Measurements from ENCODE around the gene TCN2. TPM values are rescaled to one million over a fixed set of nuclear protein-coding genes. Genes with fewer than 3 reads are reported as not detected.

The TCN2 gene
- total RNA-seq, 2 donors from 2014 or later = 0.58 to 1.6 TPM

DNA sequence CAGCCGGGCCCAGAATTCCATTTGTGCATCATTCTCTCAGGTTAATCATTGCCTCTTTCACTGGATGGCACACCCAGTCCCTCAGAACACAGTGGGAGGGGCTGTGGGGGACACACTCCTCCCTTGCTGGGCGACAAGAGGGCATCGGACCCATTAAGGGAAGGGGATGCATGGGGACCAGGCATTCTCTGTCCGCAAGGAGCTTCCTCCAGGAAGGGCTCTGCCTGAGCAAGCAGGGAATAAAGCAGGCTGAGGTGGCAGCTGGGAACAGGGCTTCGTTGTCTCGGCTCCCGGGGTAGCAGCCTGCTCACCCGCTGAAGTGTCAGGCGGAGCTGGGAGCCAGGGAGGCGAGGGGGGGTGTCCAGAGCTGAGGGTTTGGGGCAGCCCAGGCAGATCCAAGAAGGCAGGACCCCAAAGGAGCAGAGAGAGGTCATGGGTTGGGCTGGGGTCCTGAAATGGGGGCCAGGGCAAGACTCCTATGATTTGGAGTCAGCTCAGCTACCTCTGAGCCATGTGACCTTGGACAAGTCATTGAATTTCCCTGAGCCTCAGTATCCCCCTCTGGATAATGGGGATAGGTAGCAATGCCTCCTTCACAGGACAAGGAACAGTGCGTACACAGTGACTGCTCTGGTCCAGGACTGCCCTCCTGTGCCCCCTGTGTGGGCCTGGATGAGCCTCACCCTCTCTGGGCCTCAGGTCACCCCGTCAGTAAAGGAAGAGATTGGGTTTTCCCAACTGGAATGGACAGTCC lies 34.0 kb upstream of the TCN2 start:
- Mint-ChIP-seq H3K36me3 (ENCODE audit: low read depth) (peaks cover 28% of the 10 kb centered on the region), H3K27me3 (no peaks in the 10 kb centered on the region), H3K4me1 (no peaks in the 10 kb centered on the region), H3K9me3 (no peaks in the 10 kb centered on the region), H3K4me3 (no peak overlapping the region), H3K27ac (no peak overlapping the region)
- peak; percentile 7 for ATAC-seq (replicated peaks)

DNA sequence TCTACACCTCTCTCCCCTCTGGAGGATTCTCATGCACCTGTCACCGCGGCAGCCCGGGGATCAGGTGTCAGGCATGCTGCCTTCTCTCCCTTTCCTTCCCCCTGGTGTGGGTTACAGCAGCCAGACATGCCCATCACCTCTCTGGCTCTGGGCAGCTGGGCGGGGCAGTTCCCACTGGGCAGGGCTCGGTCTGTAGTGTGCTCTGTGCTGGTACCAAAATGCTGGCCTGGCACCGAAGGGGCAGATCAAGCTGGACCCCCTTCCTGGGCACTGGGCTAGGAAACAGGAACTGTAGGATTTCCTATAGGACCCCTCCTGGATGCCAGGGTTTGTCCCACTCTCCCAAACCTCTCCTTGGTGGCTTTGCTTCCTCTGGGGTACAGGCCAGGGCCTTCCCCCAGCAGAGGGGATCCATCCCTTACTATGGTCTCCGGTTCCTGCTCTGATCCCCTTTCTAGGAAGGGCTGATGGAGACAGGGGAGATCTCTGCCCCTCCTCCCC lies 33.3 kb upstream of the TCN2 start:
- Mint-ChIP-seq H3K9me3 (no peaks in the 10 kb centered on the region), H3K4me3 (no peak overlapping the region), H3K36me3 (ENCODE audit: low read depth) (peaks cover 34% of the 10 kb centered on the region), H3K4me1 (no peaks in the 10 kb centered on the region), H3K27ac (no peak overlapping the region), H3K27me3 (no peaks in the 10 kb centered on the region)
- ATAC-seq (replicated peaks) = peak; percentile 13

DNA sequence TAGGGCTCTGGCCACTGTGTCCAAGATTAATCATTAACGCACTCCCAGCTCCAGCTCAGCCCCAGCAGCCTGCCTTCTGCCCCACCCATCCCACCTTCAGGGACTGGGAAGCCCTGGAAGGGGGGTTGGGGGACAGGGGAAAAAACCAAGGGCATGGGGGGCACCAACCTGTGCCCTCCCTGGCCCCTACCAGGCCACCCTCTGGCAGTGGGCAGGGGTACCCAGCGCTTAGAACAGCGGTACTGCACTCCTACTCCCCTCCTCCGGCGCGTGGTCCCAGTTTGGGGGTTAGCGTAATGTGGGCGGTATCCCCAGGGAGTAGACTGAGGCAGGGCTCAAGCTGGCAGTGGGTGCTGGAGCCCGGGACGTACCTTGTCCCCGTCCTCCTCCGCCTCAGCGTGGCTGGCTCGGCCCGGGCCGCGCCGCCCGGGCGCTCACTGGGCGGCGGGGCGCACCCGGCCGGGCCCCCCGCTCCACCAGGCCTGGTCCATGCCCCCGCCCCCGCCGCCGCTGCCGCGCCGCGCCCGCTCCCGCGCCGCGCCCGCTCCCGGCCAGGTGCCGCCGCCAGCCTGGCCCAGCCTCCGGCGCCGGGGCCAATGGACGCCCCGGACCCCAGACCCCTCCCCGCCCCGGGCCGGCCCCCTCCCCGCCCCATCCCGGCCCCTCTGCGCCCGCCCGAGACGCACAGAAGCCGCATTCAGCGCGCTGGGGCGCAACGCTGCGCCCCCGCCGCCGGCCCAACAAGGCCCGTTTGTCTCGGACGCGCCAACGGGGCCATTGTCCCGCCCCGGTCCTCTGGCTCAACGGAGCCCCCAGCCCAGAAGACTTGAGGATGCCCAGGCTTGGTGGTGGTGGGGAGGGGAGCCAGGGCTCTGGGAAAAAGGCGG lies 32.6 kb upstream of the TCN2 start, which contains the start of gene GAL3ST1:
GAL3ST1 (minus strand) TSS at position 571 of the 887 bp plus-strand sequence. CDS start 17,273 bp downstream, outside the sequence.
- no peaks in the 10 kb centered on the region for H3K4me1 Mint-ChIP-seq
- peaks cover 41% of the 10 kb centered on the region for H3K36me3 Mint-ChIP-seq (ENCODE audit: low read depth)
- no peak within 1 kb of the TSS for H3K27ac Mint-ChIP-seq
- ATAC-seq (replicated peaks) = no peak
- no peaks in the 10 kb centered on the region for H3K27me3 Mint-ChIP-seq
- H3K4me3 Mint-ChIP-seq = no peak within 1 kb of the TSS
- no peaks in the 10 kb centered on the region for H3K9me3 Mint-ChIP-seq

DNA sequence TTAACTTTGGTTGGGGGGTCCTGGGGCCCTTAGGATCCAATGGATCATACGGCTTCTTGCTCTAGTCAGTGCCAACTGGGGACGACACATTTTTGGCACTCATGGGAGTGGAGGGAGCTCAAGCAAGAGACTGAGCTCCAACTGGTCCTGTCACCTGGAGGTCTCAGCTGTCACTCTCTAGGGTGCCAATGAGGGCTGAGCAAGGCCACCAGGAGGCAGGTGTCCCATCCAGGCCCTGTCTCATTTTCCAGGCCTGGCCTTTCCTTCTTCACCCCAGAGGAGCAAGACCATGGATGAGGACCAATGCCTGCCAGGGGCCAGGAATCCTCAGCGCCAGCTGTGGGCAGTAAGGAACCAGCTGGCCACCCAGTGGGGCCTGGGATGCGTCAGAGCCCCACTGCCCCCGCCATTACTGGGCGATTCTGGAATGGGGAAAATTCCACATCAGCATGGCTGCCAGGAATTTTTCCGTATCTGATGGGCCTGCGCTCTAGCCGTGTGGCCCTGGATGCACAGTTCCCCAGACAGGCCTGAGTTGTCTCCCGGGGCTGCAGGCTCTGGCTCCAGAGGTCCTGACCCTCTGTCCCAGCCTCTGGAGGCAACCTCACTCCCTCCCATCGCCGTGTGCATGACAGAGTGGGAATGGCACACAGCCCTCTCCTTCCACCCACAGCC lies 31.8 kb upstream of the TCN2 start:
- H3K4me3 Mint-ChIP-seq = no peak overlapping the region
- ATAC-seq (replicated peaks) = no peak

DNA sequence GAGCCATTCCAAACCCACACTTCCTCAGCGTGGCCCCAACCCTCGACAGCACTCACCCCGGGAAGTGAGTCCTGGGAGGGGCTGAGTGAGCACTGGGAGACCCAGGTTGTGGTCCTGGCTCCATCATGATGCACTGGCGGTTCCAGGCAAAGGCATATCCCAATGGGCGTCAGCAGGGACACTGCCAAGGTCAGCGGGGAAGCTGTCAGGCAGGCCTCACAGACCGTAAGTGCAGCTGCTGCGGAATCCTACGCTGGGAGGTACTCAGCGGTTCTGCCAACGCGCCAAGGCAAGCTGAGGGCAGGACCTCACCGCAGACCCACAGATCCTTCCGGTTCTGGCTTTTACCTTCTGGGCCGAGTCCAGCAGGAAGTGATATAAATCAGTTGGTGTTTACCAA lies 31.1 kb upstream of the TCN2 start:
- Mint-ChIP-seq H3K27me3 (no peaks in the 10 kb centered on the region), H3K9me3 (no peaks in the 10 kb centered on the region), H3K4me3 (no peak overlapping the region), H3K27ac (no peak overlapping the region), H3K36me3 (ENCODE audit: low read depth) (peaks cover 57% of the 10 kb centered on the region), H3K4me1 (no peaks in the 10 kb centered on the region)
- ATAC-seq (replicated peaks) = no peak

More for the DNA sequence above, 31.8 kb upstream of the TCN2 start:
- Mint-ChIP-seq H3K27ac (no peak overlapping the region), H3K27me3 (no peaks in the 10 kb centered on the region), H3K36me3 (ENCODE audit: low read depth) (peaks cover 49% of the 10 kb centered on the region), H3K9me3 (no peaks in the 10 kb centered on the region), H3K4me1 (no peaks in the 10 kb centered on the region)

DNA sequence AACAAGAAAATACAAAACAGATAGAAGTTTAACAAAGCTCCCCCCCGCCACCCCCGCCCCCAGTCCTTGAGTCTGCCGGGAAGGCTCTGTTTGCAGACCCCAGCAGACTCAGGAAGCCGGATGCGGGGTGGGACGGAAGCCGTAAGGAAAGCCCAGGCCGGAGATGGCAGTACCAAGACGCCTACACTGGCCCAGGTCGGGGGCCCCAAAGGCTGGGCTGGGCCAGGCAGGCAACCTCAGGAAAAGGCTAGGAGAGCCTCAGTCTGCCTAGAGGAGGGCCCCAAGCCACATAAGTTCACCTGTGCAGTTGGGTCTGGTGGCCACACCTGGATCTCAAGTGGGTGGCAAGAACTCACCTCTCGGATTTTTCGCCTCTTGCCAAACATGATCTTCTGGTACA lies 28.5 kb upstream of the TCN2 start:
- Mint-ChIP-seq H3K27ac (no peak overlapping the region), H3K36me3 (ENCODE audit: low read depth) (peaks cover 83% of the 10 kb centered on the region), H3K27me3 (no peaks in the 10 kb centered on the region), H3K4me1 (no peaks in the 10 kb centered on the region), H3K9me3 (no peaks in the 10 kb centered on the region), H3K4me3 (no peak overlapping the region)
- no peak for ATAC-seq (replicated peaks)

DNA sequence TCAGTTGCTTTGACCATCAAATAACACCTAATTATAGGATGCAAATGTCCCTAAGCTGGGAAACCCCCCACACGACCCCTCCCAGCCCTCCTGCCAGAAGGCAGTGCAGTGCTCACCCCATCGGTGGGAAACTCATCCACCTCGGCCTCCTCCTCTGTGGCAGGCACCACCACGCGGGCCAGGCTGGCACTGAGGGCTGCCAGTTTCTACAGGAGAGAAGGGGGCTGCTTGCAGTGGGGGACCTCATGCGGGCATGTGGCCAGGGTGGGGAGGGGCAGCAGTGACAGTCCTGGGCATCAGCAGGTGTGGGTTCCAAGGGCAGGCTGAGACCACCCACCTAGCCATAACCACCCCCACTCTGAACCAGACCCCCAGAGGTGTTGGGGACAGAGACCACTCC lies 26.1 kb upstream of the TCN2 start:
- no peaks in the 10 kb centered on the region for H3K4me1 Mint-ChIP-seq
- H3K36me3 Mint-ChIP-seq (ENCODE audit: low read depth) = peaks cover 100% of the 10 kb centered on the region
- no peak overlapping the region for H3K27ac Mint-ChIP-seq
- no peak overlapping the region for H3K4me3 Mint-ChIP-seq
- no peaks in the 10 kb centered on the region for H3K27me3 Mint-ChIP-seq
- no peak for ATAC-seq (replicated peaks)
- H3K9me3 Mint-ChIP-seq = no peaks in the 10 kb centered on the region

DNA sequence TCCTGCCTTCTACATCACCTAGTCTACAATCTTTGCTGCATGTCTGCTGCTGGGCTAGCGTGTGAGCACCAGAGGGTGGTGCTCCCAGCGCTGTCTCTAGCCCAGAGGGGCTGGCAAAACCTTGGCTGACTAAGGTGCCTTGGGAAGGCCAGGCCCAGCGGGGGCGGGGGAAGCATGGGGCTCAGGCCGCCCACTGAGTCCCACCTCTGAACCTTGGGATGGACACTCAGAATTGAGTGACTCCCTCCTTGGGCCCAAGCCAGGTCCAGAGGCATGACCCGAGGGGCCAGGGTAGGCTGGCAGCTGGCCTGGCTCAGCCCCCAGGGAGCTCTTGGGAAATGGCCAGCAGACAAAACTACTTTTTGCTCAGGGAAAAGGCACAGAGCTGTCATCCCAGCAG lies 24.9 kb upstream of the TCN2 start:
- peaks cover 100% of the 10 kb centered on the region for H3K36me3 Mint-ChIP-seq (ENCODE audit: low read depth)
- H3K9me3 Mint-ChIP-seq = no peaks in the 10 kb centered on the region
- no peaks in the 10 kb centered on the region for H3K4me1 Mint-ChIP-seq
- no peaks in the 10 kb centered on the region for H3K27me3 Mint-ChIP-seq
- no peak overlapping the region for H3K27ac Mint-ChIP-seq
- no peak overlapping the region for H3K4me3 Mint-ChIP-seq
- ATAC-seq (replicated peaks) = no peak

DNA sequence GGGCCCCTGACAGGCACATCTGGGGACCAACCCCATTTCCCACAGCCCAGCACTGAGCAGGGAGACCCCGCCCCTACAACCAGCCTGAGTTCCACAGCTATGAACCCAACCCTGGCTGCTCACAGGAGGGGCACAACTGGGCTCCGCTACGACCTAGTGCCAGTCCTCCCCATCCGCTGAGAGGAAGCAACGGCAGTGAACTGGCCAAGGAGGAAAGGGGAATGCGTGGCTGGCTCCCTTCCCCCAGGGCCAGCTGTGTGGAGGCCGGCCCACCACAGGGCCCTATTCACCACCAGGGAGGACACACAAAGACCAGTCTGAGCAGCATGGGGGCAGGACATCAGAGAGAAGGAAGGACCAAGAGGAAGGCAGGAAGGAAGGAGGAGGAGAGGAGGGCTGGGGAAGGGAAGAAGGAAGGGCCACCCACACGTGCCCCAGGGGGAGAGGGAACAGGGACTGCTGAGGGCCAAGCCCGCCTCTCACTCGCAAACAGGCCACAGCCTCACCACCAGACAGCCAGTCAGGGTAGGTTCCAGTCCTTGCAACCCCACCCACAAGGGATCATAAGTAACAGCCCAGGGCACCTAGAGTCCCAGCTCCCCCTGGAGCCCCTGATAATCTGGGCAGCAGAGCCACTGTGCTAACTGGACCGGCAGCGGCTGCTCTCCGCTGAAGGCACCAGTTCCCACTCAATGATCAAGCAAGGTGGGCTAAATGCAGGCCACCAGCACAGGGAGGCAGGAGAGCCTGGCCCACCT lies 24.0 kb upstream of the TCN2 start:
- no peak overlapping the region for H3K4me3 Mint-ChIP-seq
- H3K27me3 Mint-ChIP-seq = no peaks in the 10 kb centered on the region
- H3K4me1 Mint-ChIP-seq = no peaks in the 10 kb centered on the region
- no peaks in the 10 kb centered on the region for H3K9me3 Mint-ChIP-seq
- no peak for ATAC-seq (replicated peaks)
- no peak overlapping the region for H3K27ac Mint-ChIP-seq
- H3K36me3 Mint-ChIP-seq (ENCODE audit: low read depth) = peaks cover 100% of the 10 kb centered on the region

DNA sequence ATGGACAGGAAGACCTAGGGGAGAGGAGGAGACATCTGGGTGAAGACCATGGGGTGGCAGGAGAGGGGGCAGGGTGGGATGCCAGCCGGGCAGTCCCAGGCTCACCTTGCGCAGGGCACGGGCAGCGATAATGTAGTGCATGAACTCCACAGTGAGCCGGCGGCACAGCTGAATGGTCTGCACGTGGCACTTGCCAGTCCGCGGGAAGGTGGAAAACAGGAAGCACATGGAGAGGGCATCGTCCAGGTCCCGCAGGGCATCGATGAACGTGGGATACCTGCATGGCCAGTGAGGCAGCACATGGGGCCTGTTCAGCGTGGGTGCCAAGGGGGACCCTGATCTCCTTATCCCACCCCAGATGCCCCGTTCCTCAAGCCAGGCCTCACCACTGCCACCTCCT lies 22.5 kb upstream of the TCN2 start:
- ATAC-seq (replicated peaks) = no peak
- H3K4me1 Mint-ChIP-seq = no peaks in the 10 kb centered on the region
- no peak overlapping the region for H3K27ac Mint-ChIP-seq
- no peaks in the 10 kb centered on the region for H3K27me3 Mint-ChIP-seq
- H3K36me3 Mint-ChIP-seq (ENCODE audit: low read depth) = peaks cover 100% of the 10 kb centered on the region
- H3K9me3 Mint-ChIP-seq = no peaks in the 10 kb centered on the region
- no peak overlapping the region for H3K4me3 Mint-ChIP-seq

DNA sequence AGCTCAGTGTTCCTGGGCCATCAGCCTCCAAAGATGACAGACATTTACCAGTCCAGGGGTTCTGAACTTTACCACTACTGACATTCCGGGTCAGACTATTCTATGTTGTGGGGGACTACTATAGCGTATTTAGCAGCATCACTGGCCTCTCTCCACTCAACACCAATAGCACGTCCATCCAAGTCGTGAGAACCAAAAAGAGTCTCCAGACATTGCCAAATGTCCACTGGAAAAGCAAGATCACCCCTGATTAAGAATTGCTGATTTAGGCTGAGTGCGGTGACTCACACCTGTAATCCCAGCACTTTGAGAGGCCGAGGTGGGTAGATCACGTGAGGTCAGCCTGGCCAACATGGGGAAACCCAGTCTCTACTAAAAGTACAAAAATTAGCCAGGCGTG lies 20.6 kb upstream of the TCN2 start:
- Mint-ChIP-seq H3K4me1 (no peaks in the 10 kb centered on the region), H3K27me3 (no peaks in the 10 kb centered on the region), H3K27ac (no peak overlapping the region), H3K9me3 (no peaks in the 10 kb centered on the region), H3K4me3 (no peak overlapping the region), H3K36me3 (ENCODE audit: low read depth) (peaks cover 89% of the 10 kb centered on the region)
- no peak for ATAC-seq (replicated peaks)

DNA sequence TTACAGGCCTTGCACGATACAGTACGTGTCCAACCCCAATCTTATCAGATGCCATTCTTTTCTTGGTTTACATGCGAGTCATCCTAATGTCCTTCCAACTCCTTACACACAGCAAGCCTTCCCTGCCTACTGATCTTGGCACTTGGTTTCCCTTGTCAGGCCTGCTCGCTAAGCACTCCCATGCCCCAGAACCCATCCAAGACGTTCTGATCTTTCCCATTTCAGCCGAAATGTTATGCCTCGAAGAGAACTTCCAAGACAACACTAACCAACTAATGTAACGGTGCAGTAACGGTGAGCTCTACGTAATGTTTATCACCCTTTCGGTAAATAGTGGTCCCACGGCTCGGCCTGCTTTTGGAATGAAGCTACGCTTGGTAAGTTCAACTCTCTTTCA lies 15.8 kb upstream of the TCN2 start:
- no peaks in the 10 kb centered on the region for H3K4me1 Mint-ChIP-seq
- ATAC-seq (replicated peaks) = no peak
- H3K36me3 Mint-ChIP-seq (ENCODE audit: low read depth) = peaks cover 42% of the 10 kb centered on the region
- H3K4me3 Mint-ChIP-seq = no peak overlapping the region
- no peaks in the 10 kb centered on the region for H3K9me3 Mint-ChIP-seq
- no peak overlapping the region for H3K27ac Mint-ChIP-seq
- H3K27me3 Mint-ChIP-seq = no peaks in the 10 kb centered on the region

DNA sequence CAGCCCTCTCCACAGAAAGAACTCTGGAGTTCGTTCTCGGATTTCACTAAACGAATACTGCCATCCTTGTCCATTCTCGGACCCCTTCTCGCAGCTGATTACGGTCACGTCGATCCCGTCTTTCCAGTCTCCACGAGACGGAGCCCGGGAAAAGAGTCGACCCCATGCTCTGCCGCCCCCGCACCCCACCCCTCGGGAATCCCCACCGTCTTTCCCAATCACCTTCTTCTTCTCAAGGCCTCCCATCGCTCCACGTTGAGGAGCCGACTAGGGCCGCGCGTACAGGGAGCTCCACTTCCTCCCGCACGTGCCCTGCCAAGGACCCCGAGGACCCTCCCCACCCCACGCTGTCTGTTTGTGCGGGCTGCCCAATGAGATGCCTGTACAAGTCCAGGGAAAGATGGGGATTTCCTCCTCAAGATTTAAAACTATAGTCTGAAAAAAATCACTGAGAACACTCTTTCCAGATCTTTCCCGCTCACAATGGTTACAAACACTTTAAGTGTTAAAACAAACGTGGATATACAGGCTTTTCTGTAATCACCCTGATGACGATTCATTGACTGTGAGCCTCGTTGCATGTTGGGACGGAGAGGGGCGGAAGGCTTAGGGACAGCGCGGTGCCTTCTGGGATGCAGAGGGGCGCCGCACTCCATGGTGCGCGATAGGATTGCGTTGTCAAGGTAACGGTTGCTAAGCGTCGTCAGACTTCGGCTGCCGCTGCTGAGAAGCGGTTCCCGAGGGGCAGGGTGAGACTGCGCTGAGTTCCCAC lies 15.2 kb upstream of the TCN2 start, which contains the start of gene PES1:
PES1 (minus strand) TSS at position 323 of the 772 bp plus-strand sequence; CDS start at position 246, 77 bp downstream.
- Mint-ChIP-seq H3K4me3 (no peak within 1 kb of the TSS), H3K36me3 (ENCODE audit: low read depth) (peaks cover 36% of the 10 kb centered on the region), H3K9me3 (no peaks in the 10 kb centered on the region), H3K27me3 (no peaks in the 10 kb centered on the region), H3K27ac (no peak within 1 kb of the TSS), H3K4me1 (no peaks in the 10 kb centered on the region)
- ATAC-seq (replicated peaks) = peak; percentile 100

All from activated T-helper 17 cell treated with anti-CD3 and anti-CD28 coated beads, Interleukin-2, amount 50 U/mL, for 72 hours (primary cell).